Peyer's patch (tissue), 4 donors: ENCODE results near the gene LHB.

Experiments
- CTCF ChIP-seq, 6 experiments: fragments of 450-650 bp in 4 of 6; fragments of 200-600 bp in 2 of 6; sonication (generic) in 1 of 6; IDR thresholded peaks; one replicate each; pipeline ENCODE4 v1.5.1; 2017 to 2019; ENCODE audit warnings: antibody characterized with exemption in 6 of 6, mild to moderate bottlenecking in 3 of 6, moderate library complexity in 1 of 6
- POLR2A ChIP-seq, 2 donors: fragments of 450-650 bp; IDR thresholded peaks; one replicate each; pipeline ENCODE4 v1.5.1; 2017; ENCODE audit warnings: antibody characterized with exemption in 2 of 2, mild to moderate bottlenecking in 2 of 2, moderate library complexity in 2 of 2

GRCh38 chr19:48988860-48989259 is 28.0 kb downstream of the LHB start:
- TF ChIP-seq CTCF (IDR thresholded peaks at IDR 0.05) (no peak), POLR2A (IDR thresholded peaks at IDR 0.05) (no peak)
